OCI-LY3 (cell line): ENCODE data around the gene ALX3.

Experiments used
- H2AFZ ChIP-seq: fragments of 200-600, 300-600 bp; shearing (Covaris generic); 2 replicates; pipeline ENCODE4 v1.6.0; 2014; ENCODE audit warnings: antibody characterized with exemption, low read depth, low read length
- H3K27ac ChIP-seq: fragments of 200-600, 300-600 bp; sonication (generic); 2 replicates; pipeline ENCODE4 v1.5.1; 2014; ENCODE audit warnings: mild to moderate bottlenecking, low read length, moderate library complexity, mixed read lengths
- H3K27me3 ChIP-seq: fragments of 200-600, 300-600 bp; sonication (generic); 2 replicates; pipeline ENCODE4 v1.6.1; 2014; ENCODE audit warnings: low read depth, low read length, mixed read lengths
- H3K36me3 ChIP-seq: fragments of 200-600, 300-600 bp; sonication (generic); replicated peaks from 2 replicates; pipeline ENCODE3; 2014; ENCODE audit warnings: low read depth, low read length, mixed read lengths
- H3K4me1 ChIP-seq: fragments of 300-600, 200-600 bp; sonication (generic); 2 replicates; pipeline ENCODE4 v1.6.1; 2014; ENCODE audit warnings: low read length, mixed read lengths
- H3K4me2 ChIP-seq: fragments of 200-600, 300-600 bp; sonication (generic); 2 replicates; pipeline ENCODE4 v1.6.1; 2014; ENCODE audit warnings: low read length, mixed read lengths
- H3K4me3 ChIP-seq: fragments of 300-600, 200-600 bp; sonication (generic); 2 replicates; pipeline ENCODE4 v1.5.1; 2014; ENCODE audit warnings: antibody characterized with exemption, mild to moderate bottlenecking, low read length, moderate library complexity
- H3K79me2 ChIP-seq: fragments of 300-600, 200-600 bp; shearing (Covaris generic); 2 replicates; pipeline ENCODE4 v1.6.1; 2014; ENCODE audit warnings: mild to moderate bottlenecking, low read length, mixed read lengths
- H3K9ac ChIP-seq: fragments of 300-600, 200-600 bp; shearing (Covaris generic); 2 replicates; pipeline ENCODE4 v1.6.0; 2014; ENCODE audit warnings: mild to moderate bottlenecking, low read length, moderate library complexity
- H3K9me3 ChIP-seq: fragments of 200-600, 300-600 bp; shearing (Covaris generic); 2 replicates; pipeline ENCODE4 v1.6.1; 2014; ENCODE audit warnings: low read length, mixed read lengths; ENCODE audit not compliant: insufficient read depth
- H4K20me1 ChIP-seq: fragments of 200-600, 300-600 bp; sonication (generic); 2 replicates; pipeline ENCODE4 v1.6.1; 2016; ENCODE audit warnings: low read length, mixed read lengths; ENCODE audit not compliant: insufficient read depth
- CTCF ChIP-seq: fragments of 200-600, 300-600 bp; sonication (generic); IDR thresholded peaks from 2 replicates; pipeline ENCODE4 v1.5.1; 2014; ENCODE audit warnings: antibody characterized with exemption, low read length, low read depth
- EZH2phosphoT487 ChIP-seq: fragments of 200-600 bp; shearing (Covaris generic); IDR thresholded peaks from 2 replicates; pipeline ENCODE4 v1.6.1; 2018; ENCODE audit warnings: antibody characterized with exemption, mixed run types, low read depth

Gene ALX3

GRCh38 chr1:110063781-110064180 lies 6.7 kb downstream of the ALX3 start:
- TF ChIP-seq CTCF (no peak), EZH2phosphoT487 (no peak)
- Histone ChIP-seq H4K20me1 (no peaks in the 10 kb centered on the region), H3K4me1 (no peaks in the 10 kb centered on the region), H2AFZ (no peak overlapping the region), H3K9ac (no peak overlapping the region), H3K79me2 (no peaks in the 10 kb centered on the region), H3K9me3 (no peaks in the 10 kb centered on the region), H3K27ac (no peak overlapping the region), H3K4me3 (no peak overlapping the region), H3K27me3 (no peaks in the 10 kb centered on the region), H3K4me2 (no peak overlapping the region), H3K36me3 (no peaks in the 10 kb centered on the region)

- Histone ChIP-seq H3K27me3 (no peaks in the 10 kb centered on the region), H3K79me2 (no peaks in the 10 kb centered on the region), H3K9ac (no peak overlapping the region), H3K27ac (no peak overlapping the region), H3K9me3 (no peaks in the 10 kb centered on the region), H4K20me1 (no peaks in the 10 kb centered on the region), H3K36me3 (no peaks in the 10 kb centered on the region), H3K4me2 (no peak overlapping the region), H2AFZ (no peak overlapping the region), H3K4me3 (no peak overlapping the region), H3K4me1 (no peaks in the 10 kb centered on the region)
- TF ChIP-seq EZH2phosphoT487: no peak
- no peak for TF ChIP-seq CTCF
These were observed 7.9 kb downstream of the ALX3 start for GRCh38 chr1:110062612-110063011.

DNA sequence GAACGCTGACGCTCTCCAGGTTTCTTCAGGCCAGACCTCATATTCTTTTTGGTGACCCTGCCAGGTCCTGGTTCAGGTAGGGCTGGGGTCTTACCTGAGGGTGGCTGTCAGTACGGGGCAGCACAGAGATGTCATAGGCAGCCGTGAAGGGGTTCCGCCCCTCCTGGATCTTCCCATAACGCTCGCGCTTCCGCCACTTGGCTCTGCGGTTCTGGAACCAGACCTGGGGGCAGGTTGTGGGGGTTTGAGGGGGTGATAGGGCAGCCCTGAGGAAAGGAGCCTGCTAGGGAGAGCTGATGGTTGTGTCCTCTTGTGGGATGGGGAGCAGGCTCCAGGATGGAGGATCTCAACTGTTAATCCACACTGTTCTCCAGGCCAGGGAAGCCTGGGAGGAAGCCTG lies 9.1 kb downstream of the ALX3 start:
- no peaks in the 10 kb centered on the region for H3K36me3 ChIP-seq
- no peaks in the 10 kb centered on the region for H3K4me1 ChIP-seq
- no peak overlapping the region for H2AFZ ChIP-seq
- TF ChIP-seq CTCF (no peak), EZH2phosphoT487 (no peak)
- no peaks in the 10 kb centered on the region for H3K27me3 ChIP-seq
- H3K9ac ChIP-seq: no peak overlapping the region
- H3K27ac ChIP-seq: no peak overlapping the region
- H3K79me2 ChIP-seq: no peaks in the 10 kb centered on the region
- H3K4me2 ChIP-seq: no peak overlapping the region
- H3K9me3 ChIP-seq: no peaks in the 10 kb centered on the region
- no peaks in the 10 kb centered on the region for H4K20me1 ChIP-seq
- no peak overlapping the region for H3K4me3 ChIP-seq

DNA sequence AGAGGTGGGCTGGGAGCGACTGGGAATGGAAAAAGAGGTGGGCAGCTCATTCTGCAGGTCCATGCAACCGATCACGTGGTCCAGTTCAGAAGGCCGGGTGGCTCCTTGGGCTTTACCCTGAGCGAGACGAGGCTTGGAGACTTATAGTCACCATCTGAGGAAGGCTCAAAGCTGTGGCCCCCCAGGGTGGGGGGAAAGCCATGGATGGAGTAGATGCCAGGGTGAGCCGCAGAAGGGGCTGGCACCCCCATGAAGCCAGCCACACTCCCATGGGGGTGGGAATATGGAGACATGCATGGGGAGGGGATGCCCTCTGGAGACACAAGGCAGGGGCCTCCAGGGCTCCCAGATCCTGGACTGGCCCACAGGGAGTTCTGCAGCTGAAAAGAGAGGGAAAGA lies 9.8 kb downstream of the ALX3 start:
- Histone ChIP-seq H3K36me3 (no peaks in the 10 kb centered on the region), H3K4me3 (no peak overlapping the region), H3K27me3 (no peaks in the 10 kb centered on the region), H3K4me2 (no peak overlapping the region), H3K79me2 (no peaks in the 10 kb centered on the region), H3K9me3 (no peaks in the 10 kb centered on the region), H3K4me1 (no peaks in the 10 kb centered on the region), H2AFZ (no peak overlapping the region), H3K9ac (no peak overlapping the region), H4K20me1 (no peaks in the 10 kb centered on the region), H3K27ac (no peak overlapping the region)
- TF ChIP-seq EZH2phosphoT487: no peak
- no peak for TF ChIP-seq CTCF
